IPS-18a (cell line): ENCODE data around the gene RAG1.
A peak's percentile ranks its signal among the peaks of the same experiment; 100 is the strongest.
"Not testable (repeated sequence)": the region's sequence is repeated elsewhere in the genome, so short reads cannot be mapped to it uniquely, and the experiment has no call there.

Experiments
- H3K27ac ChIP-seq: one replicate; pipeline ENCODE4 v1.5.1; 2013; ENCODE audit warnings: low read length
- H3K27me3 ChIP-seq: one replicate; pipeline ENCODE4 v1.6.1; 2013; ENCODE audit warnings: mild to moderate bottlenecking, low read length; ENCODE audit not compliant: control insufficient read depth, insufficient read depth
- H3K36me3 ChIP-seq: one replicate; pipeline ENCODE4 v1.6.1; 2013; ENCODE audit warnings: low read depth, low read length; ENCODE audit not compliant: control insufficient read depth
- H3K4me1 ChIP-seq: one replicate; pipeline ENCODE4 v1.6.1; 2013; ENCODE audit warnings: low read depth, low read length; ENCODE audit not compliant: control insufficient read depth
- H3K4me3 ChIP-seq: one replicate; pipeline ENCODE4 v1.5.1; 2013; ENCODE audit warnings: low read length
- H3K9ac ChIP-seq: one replicate; pipeline ENCODE4 v1.6.1; 2013; ENCODE audit warnings: mild to moderate bottlenecking, low read length, moderate library complexity
- H3K9me3 ChIP-seq: one replicate; pipeline ENCODE4 v1.6.1; 2013; ENCODE audit warnings: low read depth, low read length; ENCODE audit not compliant: control insufficient read depth

RAG1 gene

GRCh38 chr11:36567694-36568093 lies at the start of gene RAG1:
Gene RAG1, plus strand, starts transcription at chr11:36568007. Its CDS starts 5,298 bp downstream, at chr11:36573305.
- H3K9me3 ChIP-seq: no peaks in the 10 kb centered on the region
- no peaks in the 10 kb centered on the region for H3K4me1 ChIP-seq
- H3K4me3 ChIP-seq: no peak within 1 kb of the TSS
- no peak within 1 kb of the TSS for H3K9ac ChIP-seq
- H3K27ac ChIP-seq: no peak within 1 kb of the TSS
- H3K36me3 ChIP-seq: no peaks in the 10 kb centered on the region
- H3K27me3 ChIP-seq: peaks cover 8% of the 10 kb centered on the region

- H3K27me3 ChIP-seq: no peaks in the 10 kb centered on the region
- H3K27ac ChIP-seq: no peak overlapping the region
- H3K9me3 ChIP-seq: no peaks in the 10 kb centered on the region
- no peak overlapping the region for H3K9ac ChIP-seq
- no peak overlapping the region for H3K4me3 ChIP-seq
- no peaks in the 10 kb centered on the region for H3K4me1 ChIP-seq
- no peaks in the 10 kb centered on the region for H3K36me3 ChIP-seq
These were observed 37.0 kb upstream of the RAG1 start for GRCh38 chr11:36530840-36531239.

GRCh38 chr11:36532941-36533601 lies 34.7 kb upstream of the RAG1 start:
- Histone ChIP-seq H3K9me3 (no peaks in the 10 kb centered on the region), H3K27ac (no peak overlapping the region), H3K4me3 (no peak overlapping the region), H3K36me3 (no peaks in the 10 kb centered on the region), H3K9ac (no peak overlapping the region), H3K4me1 (no peaks in the 10 kb centered on the region), H3K27me3 (no peaks in the 10 kb centered on the region)

GRCh38 chr11:36534276-36534840 lies 33.4 kb upstream of the RAG1 start:
- no peaks in the 10 kb centered on the region for H3K27me3 ChIP-seq
- no peak overlapping the region for H3K27ac ChIP-seq
- no peaks in the 10 kb centered on the region for H3K9me3 ChIP-seq
- no peak overlapping the region for H3K4me3 ChIP-seq
- no peak overlapping the region for H3K9ac ChIP-seq
- H3K4me1 ChIP-seq: no peaks in the 10 kb centered on the region
- H3K36me3 ChIP-seq: no peaks in the 10 kb centered on the region

- Histone ChIP-seq H3K9me3 (no peaks in the 10 kb centered on the region), H3K27me3 (no peaks in the 10 kb centered on the region), H3K4me3 (no peak overlapping the region), H3K27ac (no peak overlapping the region), H3K36me3 (no peaks in the 10 kb centered on the region), H3K9ac (no peak overlapping the region), H3K4me1 (peaks cover 4% of the 10 kb centered on the region)
These were observed 26.8 kb upstream of the RAG1 start for GRCh38 chr11:36540998-36541397.

- Histone ChIP-seq H3K4me3 (no peak overlapping the region), H3K27me3 (no peaks in the 10 kb centered on the region), H3K36me3 (no peaks in the 10 kb centered on the region), H3K4me1 (no peaks in the 10 kb centered on the region), H3K27ac (no peak overlapping the region), H3K9ac (no peak overlapping the region), H3K9me3 (no peaks in the 10 kb centered on the region)
These were observed 17.3 kb upstream of the RAG1 start for GRCh38 chr11:36550385-36551115.

GRCh38 chr11:36557390-36557789 lies 10.4 kb upstream of the RAG1 start:
- H3K27ac ChIP-seq, H3K27me3 ChIP-seq, H3K36me3 ChIP-seq, H3K4me3 ChIP-seq, H3K9ac ChIP-seq, H3K9me3 ChIP-seq, H3K4me1 ChIP-seq: not testable (repeated sequence)

- no peak overlapping the region for H3K4me3 ChIP-seq
- H3K27me3 ChIP-seq: no peaks in the 10 kb centered on the region
- H3K9ac ChIP-seq: no peak overlapping the region
- no peaks in the 10 kb centered on the region for H3K4me1 ChIP-seq
- no peaks in the 10 kb centered on the region for H3K36me3 ChIP-seq
- no peaks in the 10 kb centered on the region for H3K9me3 ChIP-seq
- H3K27ac ChIP-seq: no peak overlapping the region
These were observed 9.8 kb upstream of the RAG1 start for GRCh38 chr11:36557991-36558390.

GRCh38 chr11:36558571-36559413 lies 9.0 kb upstream of the RAG1 start:
- Histone ChIP-seq H3K9ac (no peak overlapping the region), H3K4me1 (no peaks in the 10 kb centered on the region), H3K36me3 (no peaks in the 10 kb centered on the region), H3K4me3 (no peak overlapping the region), H3K27me3 (no peaks in the 10 kb centered on the region), H3K27ac (no peak overlapping the region), H3K9me3 (no peaks in the 10 kb centered on the region)

- H3K4me1 ChIP-seq: no peaks in the 10 kb centered on the region
- no peak overlapping the region for H3K27ac ChIP-seq
- H3K9ac ChIP-seq: no peak overlapping the region
- H3K36me3 ChIP-seq: no peaks in the 10 kb centered on the region
- H3K4me3 ChIP-seq: peak overlapping the region; percentile 47
- H3K27me3 ChIP-seq: peaks cover 8% of the 10 kb centered on the region
- no peaks in the 10 kb centered on the region for H3K9me3 ChIP-seq
These were observed 3.3 kb upstream of the RAG1 start for GRCh38 chr11:36564376-36565030.

GRCh38 chr11:36565031-36565610 lies 2.7 kb upstream of the RAG1 start:
- peaks cover 8% of the 10 kb centered on the region for H3K27me3 ChIP-seq
- H3K9me3 ChIP-seq: no peaks in the 10 kb centered on the region
- H3K36me3 ChIP-seq: no peaks in the 10 kb centered on the region
- no peak overlapping the region for H3K9ac ChIP-seq
- H3K4me1 ChIP-seq: no peaks in the 10 kb centered on the region
- no peak overlapping the region for H3K27ac ChIP-seq
- no peak overlapping the region for H3K4me3 ChIP-seq
